ENCODE results near the gene MYO7B.

Gene MYO7B

DNA sequence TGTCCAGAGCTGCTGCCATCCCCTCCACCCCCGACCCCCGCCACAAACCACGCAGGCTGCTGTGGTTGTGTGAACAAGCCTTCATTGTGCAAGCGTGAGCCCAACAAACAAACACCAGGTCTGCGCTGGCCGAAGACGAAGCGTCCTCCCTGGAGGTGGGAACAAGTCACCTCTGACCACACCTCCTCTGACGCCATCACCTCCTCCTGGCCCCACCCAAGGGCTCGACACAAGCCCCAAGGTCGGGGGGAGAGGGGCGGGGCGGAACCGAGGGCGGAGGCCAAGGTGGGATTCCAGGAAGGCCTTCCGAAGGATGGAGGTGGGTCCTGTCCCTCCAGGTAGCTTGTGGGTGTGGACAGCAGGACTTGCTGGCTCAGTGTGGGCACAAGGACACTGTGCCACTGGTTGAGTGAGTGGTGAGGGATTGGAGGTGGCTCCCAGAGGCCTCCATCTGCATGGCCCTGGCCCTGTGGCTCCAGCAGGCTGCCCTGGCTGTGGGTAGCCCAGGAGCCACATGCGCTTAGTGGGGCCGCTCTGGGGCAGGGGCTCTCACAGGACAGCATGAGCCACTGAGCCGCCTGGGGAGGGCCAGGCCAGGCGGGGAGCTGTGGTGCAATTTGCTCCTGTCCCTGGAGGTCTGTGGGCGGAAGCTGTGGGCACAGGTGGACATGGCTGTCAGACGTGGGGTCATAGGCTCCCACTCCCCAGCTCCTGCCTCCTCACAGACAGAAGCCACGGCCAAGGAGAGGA lies 103.1 kb downstream of the MYO7B start:
- no peak for DNase-seq (ENCODE audit: low read depth)

DNA sequence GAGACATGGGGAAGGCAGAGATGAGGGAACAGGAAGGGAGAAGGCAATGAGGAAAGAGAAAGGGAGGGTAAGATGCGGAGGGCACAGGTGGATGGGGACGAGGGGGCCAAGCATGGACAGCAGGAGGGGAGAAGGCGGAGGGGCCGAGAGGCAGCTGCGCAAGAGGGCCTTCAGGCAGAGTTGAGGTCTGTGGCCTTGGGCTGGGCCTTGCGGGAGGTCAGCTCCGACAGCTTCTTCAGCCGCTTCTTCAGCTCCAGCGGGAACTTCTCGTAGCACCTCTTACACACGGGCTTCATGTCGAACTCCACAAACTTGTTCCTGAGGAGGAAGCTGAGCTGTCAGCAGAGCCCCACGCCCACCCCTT lies 103.6 kb downstream of the MYO7B start:
- no peak for DNase-seq (ENCODE audit: low read depth)

DNA sequence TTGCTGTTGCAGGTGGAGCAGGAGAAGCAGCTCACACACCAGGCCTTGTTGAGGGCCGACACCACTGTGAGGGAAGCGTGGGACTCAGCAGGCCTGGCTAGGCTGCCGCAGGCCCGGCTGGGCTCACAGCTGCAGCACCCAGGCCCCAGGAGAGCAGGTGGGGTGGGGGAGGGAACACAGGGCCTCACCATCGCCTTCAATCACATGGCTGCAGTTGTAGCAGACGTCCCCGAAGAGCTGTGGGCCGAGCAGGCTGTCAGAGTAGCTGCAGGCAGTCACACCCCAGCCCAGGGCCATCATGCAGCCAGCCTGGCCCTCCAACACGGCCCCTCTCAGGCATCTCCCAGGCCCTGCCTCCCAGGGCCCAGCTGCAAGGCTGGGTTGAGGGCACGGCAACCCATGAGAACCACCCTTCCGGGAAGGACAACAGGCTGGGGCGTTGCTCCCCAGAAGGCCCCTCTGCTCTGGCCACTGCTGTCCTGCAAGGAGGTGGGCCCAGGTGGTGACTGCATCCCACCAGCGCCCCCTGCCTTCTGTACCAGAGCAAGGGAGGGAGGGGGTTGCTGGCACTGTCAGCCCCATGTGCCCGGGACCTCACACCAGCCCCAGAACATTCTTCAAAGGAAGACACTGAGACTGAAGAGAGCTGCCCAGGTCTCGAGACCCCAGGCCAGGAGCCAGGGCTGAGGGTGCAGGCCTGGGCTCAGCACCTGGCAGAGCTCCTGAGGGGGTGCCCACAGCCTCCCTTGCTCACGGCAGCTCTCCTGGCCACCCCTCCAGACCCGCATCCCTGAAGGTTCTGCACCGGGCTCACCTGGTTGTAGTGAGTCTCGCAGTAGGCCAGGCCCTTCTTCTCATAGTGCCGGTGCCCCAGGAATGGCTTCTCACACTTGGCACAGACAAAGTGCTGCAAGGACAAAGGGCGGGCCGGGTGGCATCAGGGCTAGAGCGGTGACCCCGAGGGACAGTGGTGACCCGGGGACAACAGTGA lies 104.9 kb downstream of the MYO7B start:
- no peak for DNase-seq (ENCODE audit: low read depth)

DNA sequence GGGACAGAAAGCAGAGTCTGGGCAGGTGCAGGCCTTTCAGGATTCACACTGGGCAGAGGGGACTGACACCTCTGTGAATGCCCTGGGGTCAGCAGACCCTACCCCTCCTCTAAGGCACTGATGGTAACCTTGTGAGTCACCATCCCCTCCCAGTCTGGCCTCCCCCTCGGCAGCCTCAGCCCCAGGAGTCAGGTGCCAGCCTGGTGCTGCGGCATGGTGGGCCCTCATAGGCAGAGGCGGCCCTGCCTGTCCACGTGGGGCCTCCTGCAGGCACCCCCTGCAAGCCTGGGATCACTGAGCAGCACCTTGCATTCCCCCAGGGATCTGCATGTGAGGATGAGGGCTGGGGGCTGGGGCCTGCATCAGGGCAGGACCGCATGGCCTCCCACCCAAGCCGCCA lies 105.7 kb downstream of the MYO7B start:
- DNase-seq (ENCODE audit: low read depth) = no peak

DNA sequence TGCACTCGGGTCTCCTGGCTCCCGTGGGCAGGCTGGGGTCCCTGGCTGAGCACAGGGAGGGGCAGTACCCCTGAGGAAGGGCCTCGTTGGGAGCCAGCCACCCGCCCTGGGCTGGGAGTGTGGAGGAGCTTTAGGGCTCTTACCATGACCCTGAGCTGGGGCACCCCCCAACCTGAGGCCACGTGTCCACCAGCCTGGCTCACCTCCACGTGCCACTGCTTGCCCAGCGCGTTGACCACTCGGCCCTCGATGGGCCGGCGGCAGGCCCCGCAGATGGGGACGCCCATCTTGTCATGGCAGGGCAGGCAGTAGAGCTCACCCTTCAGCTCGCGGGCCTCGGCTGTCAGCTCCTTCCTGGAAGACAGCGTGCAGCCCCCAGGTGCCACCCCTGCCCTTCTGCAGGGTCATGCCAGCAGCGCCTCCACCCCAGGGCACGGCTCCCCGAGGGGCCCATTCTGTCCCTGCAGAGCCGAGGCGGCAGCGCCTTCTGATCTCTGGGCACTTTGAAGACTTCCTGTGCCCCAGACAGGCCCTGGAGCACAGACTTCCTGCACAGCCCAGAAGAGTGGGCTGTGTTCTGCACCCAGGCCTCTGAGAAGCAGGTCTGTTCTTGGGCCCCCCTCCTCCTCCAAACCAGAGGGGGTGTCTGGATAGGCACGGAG lies 106.5 kb downstream of the MYO7B start:
- no peak for DNase-seq (ENCODE audit: low read depth)

DNA sequence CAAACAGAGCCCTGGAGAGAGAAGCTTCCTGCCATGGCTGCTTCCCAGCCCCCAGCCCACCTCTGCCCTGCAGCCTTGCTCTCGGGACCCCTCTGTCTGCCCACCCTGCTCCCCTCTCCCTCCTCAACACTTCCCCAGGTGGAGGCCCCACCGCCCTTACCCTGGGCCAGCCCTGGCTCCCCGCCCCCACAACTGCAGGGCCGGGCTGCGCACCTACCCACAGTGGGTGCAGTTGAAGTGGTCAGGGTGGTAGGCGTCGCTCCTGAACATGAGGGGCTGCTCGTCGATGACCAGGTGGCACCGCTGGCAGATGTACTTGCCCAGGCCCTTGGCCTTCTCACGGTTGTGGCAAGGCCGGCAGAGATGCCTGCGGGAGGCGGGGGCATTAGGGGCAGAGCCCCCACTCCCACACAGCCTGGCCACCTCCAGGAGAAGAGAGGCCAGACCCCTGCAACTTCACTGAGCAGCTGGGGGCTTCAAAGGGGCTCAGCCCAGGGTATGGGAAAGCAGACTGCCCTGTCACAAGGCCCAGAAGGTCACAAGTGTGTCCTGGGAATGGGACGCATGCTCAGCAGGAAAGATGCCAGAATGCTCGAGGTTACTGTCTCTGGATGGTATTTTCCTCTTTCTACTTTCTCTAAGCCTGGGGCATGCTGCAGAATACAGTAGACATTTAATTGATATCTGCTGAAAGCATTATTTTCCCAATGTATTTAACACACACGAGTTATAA lies 107.4 kb downstream of the MYO7B start:
- no peak for DNase-seq (ENCODE audit: low read depth)

DNA sequence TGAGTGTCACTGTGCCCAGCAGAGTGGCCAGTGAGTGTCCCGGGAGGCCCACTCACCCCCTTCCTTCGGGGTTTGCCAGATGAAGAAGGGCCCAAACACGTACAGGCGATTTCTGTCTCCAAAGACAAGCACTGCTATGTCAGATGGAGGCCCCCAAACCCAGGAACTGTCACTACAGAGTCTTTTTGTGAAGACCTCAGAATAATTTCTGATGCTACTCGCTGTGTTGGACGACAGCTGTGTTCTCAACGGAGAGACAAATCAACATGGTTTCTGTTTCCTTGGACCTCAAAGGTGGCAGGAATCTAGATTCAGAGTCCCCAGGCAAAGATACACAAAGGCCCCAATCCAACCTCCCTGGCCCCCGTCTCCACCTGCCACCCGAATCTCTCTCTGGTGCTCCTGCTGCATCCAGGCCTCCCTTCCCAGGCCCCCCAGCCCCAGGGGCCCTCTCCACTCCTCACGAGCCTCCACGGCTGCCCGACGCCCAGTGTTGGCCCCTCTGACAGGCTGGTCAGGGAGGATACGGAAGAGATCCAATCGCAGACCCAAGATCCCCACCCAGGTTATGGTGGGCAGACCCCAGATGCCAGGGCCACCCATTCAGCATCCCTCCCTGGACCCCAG lies 108.1 kb downstream of the MYO7B start:
- DNase-seq (ENCODE audit: low read depth) = no peak

DNA sequence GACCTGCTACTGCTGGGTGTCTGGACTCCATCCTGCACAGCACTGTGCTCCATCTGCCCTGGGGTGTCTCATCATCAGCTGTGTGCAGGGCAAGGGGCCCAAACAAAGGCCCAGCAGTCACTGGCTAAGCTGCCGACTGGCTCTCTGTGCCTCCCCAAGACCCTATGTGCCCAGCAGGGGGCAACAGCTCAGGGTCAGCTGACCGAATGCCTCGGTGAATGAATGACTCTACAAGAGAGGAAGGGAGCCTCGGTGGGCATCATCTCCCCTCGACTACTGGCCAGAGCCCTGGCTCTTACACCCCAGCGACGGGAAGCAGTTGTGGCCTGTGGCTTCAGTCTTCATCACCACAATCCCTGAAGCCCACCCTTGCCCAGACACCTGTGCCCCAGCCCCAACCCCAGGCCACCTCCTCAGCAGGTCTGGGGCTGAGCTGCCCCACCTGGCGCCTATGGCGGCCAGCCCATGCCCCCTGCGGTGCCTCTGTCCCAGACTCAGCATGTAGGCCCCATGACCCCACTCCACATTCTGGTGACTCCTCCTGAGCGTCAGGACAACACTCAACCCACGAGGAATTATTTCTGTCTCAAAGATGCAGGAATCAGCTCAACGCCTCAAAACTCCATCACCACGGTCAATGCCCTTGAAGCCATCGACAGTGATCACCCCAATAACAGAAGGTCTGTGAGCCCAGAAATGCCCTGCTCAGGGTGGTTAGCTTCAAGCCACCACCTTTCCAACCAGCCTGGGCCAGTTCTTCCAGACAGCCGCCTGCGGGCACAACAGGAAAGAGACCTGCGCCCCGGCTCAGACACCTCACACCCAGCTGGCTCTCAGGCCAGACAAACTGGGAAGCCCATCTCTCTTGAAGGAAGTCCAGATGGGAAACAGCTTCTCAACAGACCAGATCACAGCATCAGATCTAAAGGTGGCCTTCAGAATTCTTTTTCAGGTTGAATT lies 108.9 kb downstream of the MYO7B start:
- no peak for DNase-seq (ENCODE audit: low read depth)

DNA sequence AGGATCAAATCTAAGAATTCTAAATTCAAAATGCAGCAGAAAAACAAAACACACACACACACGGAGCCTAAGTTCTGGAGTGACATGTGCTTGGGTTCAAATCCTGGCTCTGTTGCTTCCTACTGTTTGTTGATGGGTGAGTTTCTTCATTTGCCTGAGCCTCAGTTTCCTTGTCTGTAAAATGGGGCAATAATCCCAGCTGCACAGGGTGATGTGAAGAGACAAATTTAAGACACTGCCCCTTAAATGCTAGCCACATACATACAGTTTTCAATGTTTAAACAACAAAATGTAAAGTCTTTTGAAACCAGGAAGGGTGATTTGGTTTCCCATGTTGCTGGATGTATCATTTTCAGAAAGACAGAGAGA lies 109.5 kb downstream of the MYO7B start:
- no peak for DNase-seq (ENCODE audit: low read depth)

DNA sequence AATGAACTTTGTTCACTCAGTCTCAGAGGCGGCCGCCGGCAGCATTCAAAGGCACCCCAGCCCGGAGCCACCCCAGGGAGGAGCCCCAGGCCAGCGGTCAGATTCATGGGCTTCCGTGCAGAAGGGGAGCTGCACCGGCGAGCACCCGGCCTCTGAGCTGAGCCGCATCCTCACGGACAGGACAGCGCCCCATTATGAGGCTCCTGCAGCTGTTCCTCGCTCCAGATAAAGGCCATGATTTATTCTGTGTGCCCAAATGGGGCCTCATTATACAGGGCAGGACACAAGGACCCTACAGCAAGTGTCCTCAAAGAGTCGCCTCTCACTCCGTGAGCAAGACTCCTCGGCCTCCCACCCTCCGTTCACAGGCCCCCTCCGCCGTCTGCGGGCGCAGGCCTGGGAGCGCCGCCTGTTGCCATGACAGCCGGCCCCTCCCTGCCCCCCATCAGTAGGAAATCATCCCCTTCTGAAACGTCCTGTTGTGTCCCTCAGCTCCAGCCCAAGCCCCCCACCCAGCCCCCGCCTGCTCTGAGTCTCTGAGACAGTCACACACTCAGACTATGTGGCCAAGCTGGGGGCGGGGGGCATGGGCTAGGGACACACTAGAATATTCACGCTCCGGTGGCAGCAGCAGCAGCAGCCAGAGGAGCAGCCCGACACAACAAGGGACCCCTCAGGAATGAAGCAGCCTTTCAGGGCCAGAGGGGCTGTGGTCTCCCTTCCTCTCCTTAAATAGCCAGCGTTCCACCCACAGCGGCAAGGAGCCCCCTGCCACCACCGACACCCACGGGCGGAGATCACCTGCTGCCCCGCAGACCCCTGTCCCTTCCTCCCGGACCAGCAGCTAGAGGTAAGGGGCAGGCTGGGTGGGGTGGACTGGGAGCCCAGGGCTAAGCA lies 110.2 kb downstream of the MYO7B start, which contains the start of gene GPR17:
Gene GPR17 (plus strand): TSS at position 759 of the 897 bp plus-strand sequence. CDS start 4,583 bp downstream, outside the sequence.
- DNase-seq (ENCODE audit: low read depth) = no peak

DNA sequence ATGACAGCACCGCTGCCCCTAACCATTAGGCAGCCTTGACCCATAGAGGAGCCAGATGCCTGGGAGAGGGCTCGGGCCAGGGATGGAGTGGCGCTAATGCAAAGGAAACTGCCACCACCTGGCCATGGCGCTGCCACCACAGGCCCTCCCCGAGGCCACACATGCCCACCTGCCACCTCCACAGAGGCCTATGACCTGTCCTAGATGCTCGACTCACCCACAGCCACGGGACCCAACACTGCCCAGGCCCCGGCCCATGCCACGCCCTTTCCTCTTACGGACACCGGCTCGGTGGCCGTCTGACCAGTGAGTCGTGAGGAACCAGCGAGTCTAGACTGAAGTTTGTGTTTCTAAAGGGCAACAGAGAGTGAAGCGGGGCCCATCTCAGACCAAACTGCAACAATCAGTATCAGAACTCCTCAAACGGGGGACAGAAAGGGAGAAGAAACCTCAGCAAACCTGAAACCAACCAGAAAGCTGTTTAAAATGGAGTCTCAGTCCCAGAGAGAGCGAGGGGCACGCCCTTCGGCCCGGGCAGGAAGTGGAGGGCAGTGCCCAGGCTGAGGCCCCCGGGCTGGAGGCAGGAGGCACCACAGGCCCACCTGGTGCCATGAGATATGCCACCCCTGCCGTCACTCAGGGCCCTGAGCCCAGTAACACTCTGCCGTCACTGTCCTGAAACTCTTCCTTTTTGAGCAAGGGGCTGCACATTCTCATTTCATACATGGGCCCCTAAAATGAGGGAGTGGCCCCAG lies 111.2 kb downstream of the MYO7B start:
- DNase-seq (ENCODE audit: low read depth) = no peak

DNA sequence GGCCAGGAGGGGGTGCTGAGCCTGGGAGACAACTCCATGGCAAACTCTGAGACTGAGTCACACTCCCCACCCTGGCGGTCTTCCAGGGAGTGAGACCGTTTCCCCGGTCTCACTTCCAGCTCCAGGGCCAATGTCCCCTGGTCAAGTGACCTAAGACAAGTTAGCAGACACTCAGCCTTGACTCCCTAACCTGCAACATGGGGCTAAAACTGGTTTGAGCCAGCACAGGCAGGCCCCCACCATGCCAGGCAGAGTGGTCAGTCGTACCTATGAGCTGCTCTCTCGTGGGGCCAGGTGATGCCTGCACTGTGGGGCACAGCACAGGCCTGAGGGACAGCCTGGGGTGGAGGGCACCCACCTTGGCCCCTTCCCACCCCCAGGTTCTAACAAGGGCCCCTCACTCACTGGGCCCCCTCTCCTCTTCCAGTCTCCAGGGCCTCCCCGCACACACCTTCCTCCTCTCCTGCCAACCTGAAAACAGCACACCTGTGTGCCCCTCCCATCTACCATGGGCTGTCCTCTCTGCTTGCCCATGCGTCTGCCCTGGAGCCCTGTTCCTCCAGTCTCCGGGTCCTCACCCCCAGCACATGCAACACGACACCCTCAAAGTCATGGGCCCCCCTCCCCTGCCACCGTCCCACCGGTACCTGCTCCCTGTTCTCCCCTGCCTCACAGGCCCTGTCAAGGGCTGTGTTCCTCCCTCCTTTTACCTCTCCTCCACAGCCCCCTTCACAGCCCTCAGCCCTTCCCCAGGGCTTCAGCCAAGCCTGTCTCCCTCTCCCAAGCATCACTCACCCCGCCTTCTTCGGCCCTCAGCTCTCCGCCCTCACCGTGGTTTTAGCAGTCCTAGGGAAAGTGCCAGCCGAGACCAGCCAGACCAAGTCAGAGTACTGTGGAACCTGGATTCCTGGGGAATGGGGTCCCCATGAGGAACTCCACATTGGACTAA lies 112.0 kb downstream of the MYO7B start:
- DNase-seq (ENCODE audit: low read depth) = no peak

DNA sequence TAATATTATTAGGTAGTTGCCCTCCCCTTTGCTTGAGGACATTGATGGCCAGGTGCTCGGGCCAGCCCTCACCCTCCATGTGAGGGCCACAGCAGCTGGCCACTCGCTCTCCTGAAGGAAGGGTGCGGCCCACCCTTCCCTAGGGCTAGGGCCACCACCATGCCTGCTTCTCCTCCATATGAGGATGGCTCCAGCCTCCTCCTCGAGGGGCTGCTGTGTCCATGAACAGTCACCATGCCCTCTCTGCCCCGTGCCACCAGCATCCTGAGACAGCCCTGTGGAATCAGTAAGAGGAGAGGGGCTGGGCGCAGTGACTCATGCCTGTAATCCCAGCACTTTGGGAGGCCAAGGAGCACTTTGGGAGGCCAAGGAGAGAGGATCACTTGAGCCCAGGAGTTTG lies 112.8 kb downstream of the MYO7B start:
- DNase-seq (ENCODE audit: low read depth) = no peak

DNA sequence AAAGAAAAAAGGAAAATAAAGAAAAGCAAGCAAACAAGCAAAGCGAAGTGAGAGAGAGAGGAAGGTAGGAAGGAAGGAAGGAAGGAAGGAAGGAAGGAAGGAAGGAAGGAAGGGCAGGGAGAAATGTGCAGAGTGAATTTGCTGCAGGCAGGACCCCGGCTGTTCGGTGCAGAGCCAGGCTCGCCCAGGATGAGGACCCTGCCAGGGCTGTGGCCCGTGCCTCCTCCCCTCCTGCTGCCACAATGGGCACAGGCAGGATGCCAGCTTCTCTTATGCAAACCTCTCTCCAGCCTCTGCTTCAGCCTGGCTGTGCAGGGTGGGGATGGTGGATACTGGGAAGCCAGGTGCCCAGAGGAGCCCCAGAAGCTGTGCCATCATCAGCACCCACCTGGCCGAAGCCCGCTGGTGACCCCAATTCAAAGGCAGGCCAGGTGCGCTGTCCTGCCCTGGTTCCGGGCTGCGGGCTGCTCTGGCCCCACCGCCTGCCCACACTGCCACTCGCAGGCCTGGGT lies 113.7 kb downstream of the MYO7B start:
- DNase-seq (ENCODE audit: low read depth) = no peak

DNA sequence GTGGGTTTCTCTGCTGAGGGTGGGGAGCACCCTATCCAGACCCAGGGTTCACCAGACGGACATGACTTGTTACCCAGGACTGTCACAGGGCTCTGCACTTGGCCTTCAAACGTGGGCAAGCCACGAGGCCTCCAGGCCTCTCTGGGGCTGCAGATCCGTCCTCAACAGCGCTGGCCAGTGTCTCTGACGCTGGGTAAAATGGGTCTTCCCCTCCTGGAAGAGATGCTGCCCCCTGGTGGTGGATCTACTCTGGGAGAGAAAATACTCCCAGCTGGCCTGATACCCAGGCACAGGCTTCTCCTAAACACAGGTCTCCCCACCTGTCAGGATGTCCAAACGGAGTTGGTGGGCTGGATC lies 114.2 kb downstream of the MYO7B start:
- peak; percentile 79 for DNase-seq (ENCODE audit: low read depth)

DNA sequence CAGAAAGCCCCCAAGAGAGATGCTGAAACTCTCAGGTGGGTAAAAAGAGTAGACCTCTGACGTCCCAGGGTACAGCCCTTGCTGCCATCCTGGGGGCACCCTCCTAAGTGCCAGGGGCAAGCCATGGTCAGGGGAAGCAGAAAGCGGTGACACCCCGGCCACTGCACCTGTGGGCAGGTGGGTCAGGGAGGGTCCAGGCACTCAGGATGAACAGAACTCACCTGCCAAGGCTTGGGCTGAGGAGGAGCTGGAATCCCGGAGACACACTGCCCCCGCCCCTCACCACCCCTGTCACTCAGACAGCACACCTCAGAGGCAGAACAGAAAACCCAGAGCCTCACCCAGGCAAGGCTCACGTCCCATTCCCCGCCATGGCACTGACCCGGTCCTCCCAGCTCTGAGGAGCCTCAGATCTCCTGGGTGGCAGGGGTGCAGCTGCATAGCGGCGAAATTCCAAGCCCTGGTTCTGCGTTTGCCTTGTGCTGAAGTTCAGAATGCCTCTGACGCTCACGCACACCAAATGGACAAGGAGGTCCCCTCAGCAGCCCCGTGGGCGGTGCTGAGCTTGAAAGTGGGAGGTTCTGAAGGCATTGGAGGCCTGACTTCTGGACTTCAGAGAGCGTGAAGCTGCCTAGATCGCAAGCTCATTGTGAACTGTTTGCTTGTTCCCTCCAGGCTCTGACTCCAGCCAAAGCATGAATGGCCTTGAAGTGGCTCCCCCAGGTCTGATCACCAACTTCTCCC lies 114.7 kb downstream of the MYO7B start:
- no peak for DNase-seq (ENCODE audit: low read depth)

All from stimulated activated CD8-positive, alpha-beta memory T cell treated with anti-CD3 and anti-CD28 coated beads, Interleukin-7, amount 100 ng/mL, for 24 hours (primary cell).